Effector CD8-positive, alpha-beta T cell (primary cell): Measurements from ENCODE around the gene SPRYD3.

ENCODE experiments used
- DNase-seq: peaks from one replicate; lab custom pipeline; 2025; lab: John Stamatoyannopoulos, UW

SPRYD3 gene

GRCh38 chr12:53025250-53025649, 53.9 kb downstream of the SPRYD3 start:
- DNase-seq = no peak

GRCh38 chr12:53014709-53015108, 64.5 kb downstream of the SPRYD3 start:
- no peak for DNase-seq
